Gastrocnemius medialis (tissue), 4 donors: ENCODE data around the gene COL2A1.

ENCODE experiments used
- CTCF ChIP-seq, 5 experiments: fragments of 450-650 bp in 3 of 5; fragments of 200-600 bp in 2 of 5; sonication (generic) in 2 of 5; IDR thresholded peaks in 4 of 5; conservative IDR thresholded peaks in 1 of 5; 1 replicate in 4 of 5; 2 replicates in 1 of 5; pipeline ENCODE4 v1.5.1; 2016 to 2019; ENCODE audit warnings: antibody characterized with exemption in 5 of 5, mild to moderate bottlenecking in 3 of 5, moderate library complexity in 3 of 5
- POLR2A ChIP-seq, 2 donors: fragments of 450-650 bp; IDR thresholded peaks; one replicate each; pipeline ENCODE4 v1.6.1; 2017; ENCODE audit warnings: antibody characterized with exemption in 2 of 2, mild to moderate bottlenecking in 2 of 2, moderate library complexity in 2 of 2

- no peak for TF ChIP-seq CTCF (IDR thresholded peaks at IDR 0.05 in 4 of 5, conservative IDR thresholded peaks at IDR 0.05 in 1 of 5)
- no peak for TF ChIP-seq POLR2A (IDR thresholded peaks at IDR 0.05)
Observed at GRCh38 chr12:47944685-47945340, 59.5 kb downstream of the COL2A1 start.
